Muscle of back (tissue), 11 donors: ENCODE data around the gene FAM111A. TPM values are rescaled to one million over a fixed set of nuclear protein-coding genes. Genes with fewer than 3 reads are reported as not detected.
A peak's percentile ranks its signal among the peaks of the same experiment; 100 is the strongest.

Source experiments
- DNase-seq, 3 donors: peaks; one replicate each; pipeline versions ENCODE4 v3.0.0 to v3.0.0-alpha.2; 2013
- polyA plus RNA-seq, 10 donors: library from polyadenylated mRNA; unstranded; fragments of 120-200 nt; gene quantifications; one replicate each; pipeline ENCODE4 v1.2.1, GENCODE V29; 2013; ENCODE audit not compliant: insufficient read length in 10 of 10

The FAM111A gene
- polyA plus RNA-seq, 10 donors = 16.9 to 46.2 (median 27.4) TPM

DNA sequence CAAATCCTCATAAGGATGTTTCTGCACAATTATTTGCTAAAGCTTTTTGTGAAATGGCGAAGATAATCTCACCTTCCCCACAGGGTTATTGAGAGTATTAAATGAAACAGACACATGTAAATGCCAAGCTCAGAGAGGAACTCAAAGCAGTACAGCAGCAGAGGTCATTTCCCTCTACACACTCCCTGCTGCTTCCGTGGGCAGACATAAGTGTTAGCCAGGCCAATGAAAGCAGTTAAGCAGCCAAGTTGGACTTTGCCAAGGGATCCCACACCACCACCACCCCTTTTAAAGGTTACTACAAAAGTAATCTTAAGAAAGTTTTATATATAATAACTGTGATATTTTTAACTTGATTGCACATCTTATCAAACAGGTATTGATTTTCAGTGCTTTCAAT, 4.0 kb upstream of the FAM111A start:
- no peak for DNase-seq

DNA sequence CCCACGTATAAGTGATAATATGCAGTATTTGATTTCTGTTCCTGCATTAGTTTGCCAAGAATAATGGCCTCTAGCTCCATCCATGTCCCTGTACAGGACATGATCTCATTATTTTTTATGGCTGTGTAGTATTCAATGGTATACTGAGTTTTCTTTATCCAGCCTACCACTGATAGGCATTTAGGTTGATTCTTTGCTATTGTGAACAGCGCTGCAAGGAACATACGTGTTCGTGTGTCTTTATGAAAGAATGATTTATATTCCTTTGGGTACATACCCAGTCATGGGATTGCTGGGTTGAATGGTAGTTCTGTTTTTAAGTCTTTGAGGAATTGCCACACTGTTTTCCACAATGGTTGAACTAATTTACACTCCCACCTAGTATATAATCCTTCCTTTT, 1.5 kb upstream of the FAM111A start:
- DNase-seq = no peak

- DNase-seq = no peak
Observed at GRCh38 chr11:59141673-59142460, 789 bp upstream of the FAM111A start.

DNA sequence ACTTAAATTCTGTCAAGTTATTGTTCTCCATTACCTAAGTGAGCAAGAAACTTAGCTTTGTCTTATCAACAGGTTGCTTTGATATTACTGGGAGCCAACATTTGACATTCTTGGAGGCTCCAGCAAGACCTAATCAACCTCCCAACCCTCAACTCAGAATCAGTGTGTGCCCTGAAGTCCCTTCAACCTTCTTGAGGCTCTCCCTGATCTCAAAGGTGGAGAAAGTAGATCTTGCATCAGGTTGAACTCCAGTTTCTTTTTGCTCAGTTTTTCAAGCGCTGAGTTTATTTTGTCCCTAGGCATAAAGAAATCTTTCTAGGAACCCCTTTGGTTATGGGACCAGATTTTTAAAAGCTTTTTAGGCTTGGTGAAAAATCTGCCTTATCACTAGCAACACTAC, 1.4 kb downstream of the FAM111A start:
- no peak for DNase-seq

- DNase-seq = peak; percentile 84 to 94 (median 87)
Observed at GRCh38 chr11:59144579-59145345, 2.1 kb downstream of the FAM111A start.

- DNase-seq = peak in 2 of 3 donors; percentile 9 to 22
Observed at GRCh38 chr11:59145534-59145933, 2.9 kb downstream of the FAM111A start.

GRCh38 chr11:59151761-59152160, 9.1 kb downstream of the FAM111A start:
- no peak for DNase-seq

- DNase-seq = no peak
Observed at GRCh38 chr11:59152312-59152951, 9.8 kb downstream of the FAM111A start.

DNA sequence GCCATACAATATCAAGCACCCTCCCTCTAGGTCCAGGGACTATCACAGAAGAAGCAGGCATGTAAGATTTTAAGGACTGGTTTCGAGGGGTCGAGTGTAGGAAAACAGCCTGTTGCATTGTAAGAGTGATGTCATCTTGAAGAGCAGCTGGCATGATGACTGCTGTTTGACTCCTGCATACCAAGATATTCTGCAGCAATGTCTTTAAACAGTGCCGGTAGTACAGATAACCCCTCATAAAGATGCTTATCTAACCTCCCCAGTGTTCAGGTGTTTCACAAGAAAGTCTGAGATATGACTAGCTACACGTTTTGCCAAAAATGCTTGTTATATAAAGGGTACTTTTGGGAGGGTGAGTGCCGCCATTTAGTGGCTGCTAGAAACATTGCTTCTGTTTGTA, 12.0 kb downstream of the FAM111A start:
- DNase-seq = no peak

- no peak for DNase-seq
Observed at GRCh38 chr11:59157433-59157832, 14.8 kb downstream of the FAM111A start.

- DNase-seq = peak; percentile 68 to 90 (median 79)
Observed at GRCh38 chr11:59158206-59159068, 15.8 kb downstream of the FAM111A start.

DNA sequence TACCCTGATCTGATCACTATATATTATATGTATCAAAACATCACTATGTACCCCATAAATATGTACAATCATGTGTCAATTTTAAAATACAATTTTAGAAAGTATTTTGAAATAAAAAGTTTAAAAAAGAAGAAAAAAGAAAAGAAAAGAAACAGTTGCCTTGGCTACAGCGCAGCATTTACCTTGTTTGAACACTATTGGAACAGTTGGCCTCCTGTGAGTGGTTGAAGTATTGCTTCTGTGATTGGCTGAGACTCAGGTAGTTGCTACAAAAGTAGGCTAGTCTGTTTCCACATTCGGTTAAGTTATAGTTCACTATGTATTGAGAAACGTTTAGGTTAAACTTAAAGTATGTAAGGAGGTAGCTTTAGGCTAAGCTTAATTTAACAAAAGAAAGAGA, 21.4 kb downstream of the FAM111A start:
- DNase-seq = no peak

- peak; percentile 88 to 97 (median 94) for DNase-seq
Observed at GRCh38 chr11:59171508-59172322, 29.1 kb downstream of the FAM111A start, which contains the start of gene DTX4. Gene DTX4 (plus strand): TSS chr11:59172132. CDS start chr11:59172596, 464 bp downstream.

- DNase-seq = peak in 1 of 3 donors; percentile 68
Observed at GRCh38 chr11:59172345-59173079, 29.9 kb downstream of the FAM111A start.

DNA sequence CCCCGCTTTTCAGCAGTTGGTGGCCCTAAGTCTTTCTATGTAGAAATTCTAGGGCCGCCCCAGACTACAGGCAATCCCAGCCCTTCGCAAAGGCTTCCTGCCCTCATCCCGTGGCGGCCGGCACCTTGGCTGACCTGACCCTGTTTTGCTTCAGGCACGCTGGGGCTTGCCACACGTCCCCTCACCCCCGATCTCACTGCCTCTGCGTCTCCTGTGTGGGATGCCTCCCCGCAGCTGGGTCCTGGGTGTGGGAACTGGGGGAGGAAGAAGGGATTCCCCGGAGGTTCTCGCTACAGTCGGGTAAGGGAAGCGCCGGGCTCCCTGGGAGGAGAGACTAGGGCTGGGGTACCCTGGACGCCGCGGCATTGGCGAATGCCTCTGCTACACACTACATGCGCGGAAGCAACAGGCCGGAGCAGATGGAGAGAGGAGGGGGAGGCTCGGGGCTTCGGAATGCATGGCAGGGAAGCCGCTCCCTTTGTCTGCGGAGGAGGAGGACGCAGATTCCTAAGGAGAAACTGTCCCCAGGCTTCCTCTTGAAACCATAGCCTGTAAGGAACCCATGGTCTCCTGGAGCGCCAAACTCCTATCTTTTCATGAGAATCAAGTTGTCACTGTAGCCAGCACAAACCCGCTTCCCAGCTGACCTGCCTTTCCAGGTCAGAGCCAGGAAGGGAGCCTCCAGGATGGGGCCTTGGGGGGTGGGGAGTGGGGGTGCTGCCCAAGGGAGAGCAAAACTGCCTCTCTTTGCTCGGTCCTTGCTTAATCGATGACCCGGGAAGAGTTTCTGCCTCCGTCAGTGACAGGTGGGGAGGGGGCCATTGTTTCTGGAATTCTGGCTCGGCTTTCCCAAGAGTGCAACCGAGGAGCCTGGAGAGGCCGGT, 30.7 kb downstream of the FAM111A start:
- DNase-seq = peak in 2 of 3 donors; percentile 33 to 78

GRCh38 chr11:59173964-59174663, 31.5 kb downstream of the FAM111A start:
- DNase-seq = peak in 1 of 3 donors; percentile 59

DNA sequence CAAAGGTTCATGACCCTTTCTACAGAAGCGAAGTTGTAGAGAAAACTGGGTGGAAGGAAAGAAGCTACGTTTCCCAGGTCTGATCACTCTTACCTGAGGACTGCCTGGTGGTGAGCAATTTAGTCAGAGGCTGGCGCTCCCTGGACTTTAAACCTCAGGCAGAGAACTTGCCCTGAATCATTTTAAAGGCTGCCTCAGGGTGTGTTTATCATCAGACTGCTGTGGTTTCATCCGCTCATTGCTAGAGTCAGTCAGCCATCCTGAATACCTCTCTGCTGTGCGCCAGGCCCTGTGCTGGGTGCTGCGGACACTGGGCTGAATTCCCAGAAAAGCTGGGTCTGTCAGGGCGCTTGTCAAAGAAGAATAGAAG, 32.0 kb downstream of the FAM111A start:
- DNase-seq = no peak

DNA sequence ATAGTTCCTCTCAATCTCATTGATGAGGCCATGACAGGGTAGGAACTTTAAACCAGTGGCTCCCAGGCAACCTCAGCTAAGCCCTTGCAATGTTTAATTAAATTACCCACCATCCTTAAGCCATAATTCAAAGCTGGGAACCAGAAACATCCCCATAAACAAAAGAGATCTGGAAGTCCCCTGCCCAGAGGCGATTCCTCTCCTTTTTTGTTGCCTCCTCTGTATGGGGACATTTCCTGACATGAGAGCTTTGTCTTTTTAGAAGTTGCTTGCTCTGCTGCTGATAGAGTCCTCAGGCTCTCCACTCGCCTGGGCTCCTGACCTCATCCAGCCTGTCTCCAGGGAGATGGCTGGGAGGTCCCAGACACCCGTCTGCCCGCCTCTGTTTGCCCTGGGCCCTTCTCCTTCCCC, 32.4 kb downstream of the FAM111A start:
- no peak for DNase-seq
